Measurements from ENCODE around the gene PRSS2.

DNA sequence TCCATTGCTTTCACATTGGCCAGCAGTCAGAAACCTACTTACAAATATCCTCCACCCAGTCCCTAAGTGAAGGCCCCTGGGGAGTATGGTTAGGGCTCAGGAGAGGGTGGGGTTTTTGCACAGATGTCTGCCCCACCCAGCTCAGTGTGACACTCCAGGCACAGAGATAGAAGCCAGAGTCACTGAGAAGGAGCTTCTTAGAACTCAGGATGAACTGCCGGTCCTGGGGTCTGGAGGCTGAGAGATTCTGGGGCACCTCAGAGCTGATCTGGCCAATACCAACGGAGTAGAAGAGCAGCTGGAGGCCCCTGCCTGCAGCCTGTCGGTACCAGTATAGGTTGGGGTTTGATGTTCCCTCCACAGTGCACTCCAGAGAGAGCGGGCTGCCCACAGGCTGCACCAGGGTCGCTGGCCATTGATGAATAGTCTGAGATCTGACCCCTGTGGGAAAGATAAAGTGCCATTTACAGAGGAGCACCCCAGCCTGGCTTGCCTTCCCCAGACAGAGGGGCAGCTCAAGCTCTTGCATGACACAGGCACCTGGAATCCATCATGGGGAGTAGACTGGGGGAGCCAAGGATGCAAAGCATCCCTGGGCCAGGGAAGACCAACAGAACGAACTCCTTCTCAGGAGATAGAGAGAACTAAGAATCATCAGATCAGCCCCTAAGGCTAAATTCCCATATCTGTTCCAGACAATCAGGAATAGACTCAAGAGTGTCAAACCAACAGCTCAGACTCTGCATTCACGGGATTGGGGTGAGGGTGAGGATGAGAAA, 41.9 kb downstream of the PRSS2 start:
- TF ChIP-seq CTCF (IDR thresholded peaks at IDR 0.05; ENCODE audit: insufficient read depth, low read depth, low read length) = no peak
- TF ChIP-seq EZH2 (IDR thresholded peaks at IDR 0.05; ENCODE audit: insufficient read depth, low read length) = no peak

All from astrocyte (in vitro differentiated cells and primary cell).